OCI-LY3 (cell line): ENCODE results near the gene TMEM270.
"Not testable (repeated sequence)": the region's sequence is repeated elsewhere in the genome, so short reads cannot be mapped to it uniquely, and the experiment has no call there.

Experiments
- EZH2phosphoT487 ChIP-seq: fragments of 200-600 bp; shearing (Covaris generic); IDR thresholded peaks from 2 replicates; pipeline ENCODE4 v1.6.1; 2018; ENCODE audit warnings: antibody characterized with exemption, mixed run types, low read depth
- TF ChIP-seq, protein P1 (sequence below): fragments of 200-600, 300-600 bp; sonication (generic); IDR thresholded peaks from 2 replicates; pipeline ENCODE4 v1.5.1; 2014; ENCODE audit warnings: antibody characterized with exemption, low read length, low read depth

DNA sequence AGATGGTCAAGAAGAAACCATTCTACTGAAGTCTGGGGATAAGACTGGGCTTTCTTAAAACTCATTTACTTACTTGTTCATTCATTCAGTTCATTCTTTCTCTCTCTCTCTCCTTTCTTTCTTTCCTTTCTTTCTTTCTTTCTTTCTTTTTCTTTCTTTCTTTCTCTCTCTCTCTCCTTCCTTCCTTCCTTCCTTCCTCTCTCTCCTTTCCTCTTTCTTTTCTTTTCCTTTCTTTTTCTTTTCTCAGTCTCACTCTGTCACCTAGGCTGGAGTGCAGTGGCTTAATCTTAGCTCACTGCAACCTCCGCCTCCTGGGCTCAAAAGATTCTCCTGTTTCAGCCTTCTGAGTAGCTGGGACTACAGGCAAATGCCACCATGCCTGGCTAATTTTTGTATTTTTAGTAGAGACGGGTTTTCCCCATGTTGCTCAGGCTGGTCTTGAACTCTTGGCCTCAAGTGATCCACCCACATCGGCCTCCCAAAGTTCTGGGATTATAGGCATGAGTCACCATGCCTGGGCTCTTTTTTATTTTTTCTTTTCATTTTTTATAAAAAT lies 24.0 kb downstream of the TMEM270 start:
- TF ChIP-seq, protein P1, sequence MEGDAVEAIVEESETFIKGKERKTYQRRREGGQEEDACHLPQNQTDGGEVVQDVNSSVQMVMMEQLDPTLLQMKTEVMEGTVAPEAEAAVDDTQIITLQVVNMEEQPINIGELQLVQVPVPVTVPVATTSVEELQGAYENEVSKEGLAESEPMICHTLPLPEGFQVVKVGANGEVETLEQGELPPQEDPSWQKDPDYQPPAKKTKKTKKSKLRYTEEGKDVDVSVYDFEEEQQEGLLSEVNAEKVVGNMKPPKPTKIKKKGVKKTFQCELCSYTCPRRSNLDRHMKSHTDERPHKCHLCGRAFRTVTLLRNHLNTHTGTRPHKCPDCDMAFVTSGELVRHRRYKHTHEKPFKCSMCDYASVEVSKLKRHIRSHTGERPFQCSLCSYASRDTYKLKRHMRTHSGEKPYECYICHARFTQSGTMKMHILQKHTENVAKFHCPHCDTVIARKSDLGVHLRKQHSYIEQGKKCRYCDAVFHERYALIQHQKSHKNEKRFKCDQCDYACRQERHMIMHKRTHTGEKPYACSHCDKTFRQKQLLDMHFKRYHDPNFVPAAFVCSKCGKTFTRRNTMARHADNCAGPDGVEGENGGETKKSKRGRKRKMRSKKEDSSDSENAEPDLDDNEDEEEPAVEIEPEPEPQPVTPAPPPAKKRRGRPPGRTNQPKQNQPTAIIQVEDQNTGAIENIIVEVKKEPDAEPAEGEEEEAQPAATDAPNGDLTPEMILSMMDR: not testable (repeated sequence)
- not testable (repeated sequence) for TF ChIP-seq EZH2phosphoT487
